Limb (tissue), 2 donors: ENCODE measurements around the gene DBNDD1.
"Not testable (repeated sequence)": the region's sequence is repeated elsewhere in the genome, so short reads cannot be mapped to it uniquely, and the experiment has no call there.

Experiments
- DNase-seq, 2 donors: peaks; one replicate each; pipeline ENCODE4 v3.0.0-alpha.2; 2016; ENCODE audit errors: extremely low spot score in 2 of 2

The DBNDD1 gene

GRCh38 chr16:89993971-89994370 lies 25.3 kb downstream of the DBNDD1 start:
- no peak for DNase-seq

DNA sequence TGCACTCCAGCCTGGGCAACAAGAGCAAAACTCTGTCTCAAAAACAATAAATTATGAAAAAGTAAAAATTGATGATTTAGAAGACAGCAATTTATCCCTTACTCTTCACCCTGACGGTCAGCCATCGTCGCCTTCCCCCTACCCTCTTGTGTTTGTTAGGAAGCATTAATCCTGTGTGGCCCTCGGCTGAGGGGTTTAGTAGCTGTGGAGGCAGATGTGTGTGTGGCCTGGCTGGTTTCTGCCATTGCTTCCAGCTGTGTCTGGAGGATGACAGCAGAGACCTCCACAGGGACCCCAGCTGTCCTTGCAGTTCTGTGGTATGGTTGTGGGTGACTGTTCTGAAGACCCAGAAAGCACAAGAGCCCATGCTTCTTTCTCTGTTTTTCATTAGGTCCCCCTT lies 25.9 kb downstream of the DBNDD1 start:
- DNase-seq, result no peak

DNA sequence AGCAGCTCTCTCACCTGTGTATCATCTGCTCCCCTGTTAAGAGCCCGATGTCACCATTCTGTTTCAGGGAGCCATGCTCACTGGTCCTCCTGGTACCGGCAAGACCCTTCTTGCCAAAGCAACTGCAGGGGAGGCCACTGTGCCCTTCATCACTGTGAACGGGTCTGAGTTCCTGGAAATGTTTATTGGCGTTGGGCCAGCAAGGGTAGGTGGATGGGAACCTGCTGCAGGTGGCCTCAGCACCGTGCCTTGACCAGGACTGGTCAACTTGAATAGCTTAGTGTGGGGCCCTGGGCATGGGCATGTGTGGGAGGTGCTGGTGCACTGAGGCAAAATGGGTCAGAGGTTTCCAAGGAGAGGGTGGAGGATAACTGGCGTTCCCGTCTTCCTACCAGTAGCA lies 28.5 kb downstream of the DBNDD1 start:
- no peak for DNase-seq

DNA sequence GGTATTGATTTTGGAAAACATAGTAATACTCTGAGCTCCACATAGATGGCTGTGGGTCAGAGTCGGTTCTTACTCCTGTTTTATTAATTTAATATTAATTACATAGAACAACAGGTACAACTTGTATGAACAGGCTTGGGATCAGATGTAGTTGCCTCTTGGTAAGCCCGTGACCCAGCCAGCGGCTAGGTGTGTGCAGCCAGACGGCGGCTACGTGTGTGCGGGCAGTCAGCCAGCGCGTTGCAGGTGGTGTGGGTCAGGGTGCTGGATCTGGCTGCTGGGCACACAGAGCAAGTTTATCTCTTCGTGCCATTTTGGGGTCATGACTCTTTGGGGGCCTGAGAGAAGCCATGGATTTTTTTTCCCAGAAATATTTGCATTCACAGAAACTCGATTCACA lies 30.3 kb downstream of the DBNDD1 start:
- no peak for DNase-seq

DNA sequence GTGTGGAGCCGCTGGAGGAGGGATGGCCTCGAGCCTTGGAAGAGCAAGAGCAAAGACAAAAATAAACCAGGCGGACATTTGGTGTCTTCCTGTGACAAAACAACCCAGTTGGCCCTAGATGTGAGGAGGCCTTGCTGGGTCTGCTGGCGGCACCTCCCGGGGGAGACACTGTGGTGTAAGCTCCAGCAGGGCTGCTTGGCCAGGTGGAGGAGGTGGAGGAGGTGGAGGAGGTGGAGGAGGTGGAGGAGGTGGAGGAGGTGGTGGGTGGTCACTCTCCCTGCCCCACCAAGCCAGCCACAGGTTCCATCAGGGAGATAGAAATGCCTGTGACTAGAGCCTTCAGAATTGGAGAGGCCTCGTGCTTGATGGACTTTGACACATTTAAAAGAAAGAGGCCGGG lies 32.1 kb downstream of the DBNDD1 start:
- no peak for DNase-seq

GRCh38 chr16:89986600-89986999 lies 32.7 kb downstream of the DBNDD1 start:
- DNase-seq, result no peak

DNA sequence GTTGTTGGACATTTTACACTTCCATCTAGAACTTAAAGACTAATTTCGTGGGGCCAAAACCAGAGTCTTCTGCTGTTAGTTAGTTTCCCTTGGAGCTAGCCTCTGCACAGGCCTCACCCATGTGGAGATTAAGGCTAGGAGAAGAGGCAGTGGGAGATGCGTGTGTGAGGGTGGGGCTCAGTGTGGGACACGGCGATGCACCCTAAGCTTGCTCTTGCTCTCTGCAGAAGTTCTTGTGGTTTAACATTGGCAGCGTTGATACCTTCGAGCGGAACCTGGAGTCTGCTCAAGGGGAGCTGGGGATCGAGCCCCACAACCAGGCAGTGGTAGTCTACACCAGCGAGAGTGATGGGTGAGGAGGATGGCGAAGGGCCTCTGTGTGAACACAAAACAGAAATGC lies 34.0 kb downstream of the DBNDD1 start:
- DNase-seq, result no peak

DNA sequence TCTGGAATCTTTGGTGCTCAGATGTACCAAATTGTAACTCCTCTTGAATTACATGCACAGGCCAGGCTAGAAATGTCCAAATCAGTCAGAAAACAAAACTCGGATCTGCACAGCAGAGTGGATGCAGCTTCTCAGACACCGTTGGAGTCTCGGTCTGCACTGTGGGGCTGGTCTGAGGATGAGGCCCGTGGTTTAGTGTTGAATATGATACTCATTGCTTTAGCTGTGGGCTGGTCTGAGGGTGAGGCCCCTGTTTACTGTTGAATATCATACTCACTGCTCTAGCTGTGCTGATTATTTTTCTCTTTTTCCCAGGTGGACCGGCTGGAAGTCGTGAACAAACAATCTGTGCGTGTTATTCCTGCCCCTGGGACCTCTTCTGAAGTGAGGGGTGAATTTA lies 35.0 kb downstream of the DBNDD1 start:
- DNase-seq, result no peak

DNA sequence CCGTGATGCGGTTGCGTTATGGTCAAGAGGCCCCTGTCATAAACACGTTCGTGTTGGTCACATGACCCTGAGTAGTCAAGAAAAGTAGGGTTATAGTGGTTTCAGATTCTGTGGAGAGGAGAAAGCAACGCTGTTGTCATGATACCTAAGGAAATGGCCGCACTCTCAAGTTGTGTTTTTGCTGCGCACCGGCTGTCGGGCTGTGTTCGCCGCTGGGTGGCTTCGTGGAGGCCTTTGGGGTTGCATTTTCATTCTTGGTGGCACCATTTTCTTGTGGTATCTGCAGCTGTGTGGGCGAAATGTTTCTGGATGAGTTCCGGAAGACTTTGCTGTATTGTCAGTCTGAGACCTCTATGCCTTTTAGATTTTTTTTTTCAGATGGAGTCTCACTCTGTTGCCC lies 35.7 kb downstream of the DBNDD1 start:
- DNase-seq, result no peak

GRCh38 chr16:89982318-89982717 lies 36.9 kb downstream of the DBNDD1 start:
- DNase-seq, result no peak

DNA sequence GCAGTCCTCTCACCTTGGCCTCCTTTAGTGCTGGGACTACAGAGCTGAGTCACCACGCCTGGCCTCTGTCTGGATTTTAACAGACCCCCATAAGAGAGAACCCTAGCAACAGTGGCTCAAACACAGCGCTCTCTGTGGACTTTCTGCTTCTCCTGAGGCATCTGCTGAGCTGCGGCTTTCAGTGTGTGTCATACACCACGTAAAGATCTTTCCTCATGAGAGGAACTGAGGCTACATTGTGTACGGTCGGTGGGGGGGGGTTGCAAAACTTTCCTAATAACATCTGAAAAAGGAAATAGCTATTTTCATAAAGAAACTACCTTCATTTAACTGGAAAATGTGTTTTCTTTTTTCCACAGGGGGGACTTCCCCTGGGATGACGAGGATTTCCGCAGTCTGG lies 37.8 kb downstream of the DBNDD1 start:
- DNase-seq, result no peak

DNA sequence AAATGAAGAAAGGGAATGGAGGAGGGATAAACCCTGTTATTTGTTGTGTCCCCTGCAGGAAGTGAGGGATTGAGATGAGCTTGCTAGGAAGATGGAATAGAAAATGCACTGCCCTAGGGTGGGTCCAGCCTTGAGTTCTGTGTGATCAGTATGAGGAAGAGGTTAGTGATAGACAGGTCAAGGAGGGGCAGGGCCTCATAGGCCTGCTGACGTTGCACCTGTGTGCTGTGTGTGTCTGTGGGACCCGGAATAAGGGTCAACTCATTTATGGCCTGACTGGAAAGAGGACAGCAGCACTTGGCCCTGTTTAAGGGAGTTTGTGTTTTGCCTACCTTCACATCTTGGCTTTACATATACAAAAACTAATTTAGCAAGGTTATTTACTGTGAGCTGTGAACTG lies 44.4 kb downstream of the DBNDD1 start:
- DNase-seq, result no peak

GRCh38 chr16:89973654-89974335 lies 45.5 kb downstream of the DBNDD1 start:
- no peak for DNase-seq

DNA sequence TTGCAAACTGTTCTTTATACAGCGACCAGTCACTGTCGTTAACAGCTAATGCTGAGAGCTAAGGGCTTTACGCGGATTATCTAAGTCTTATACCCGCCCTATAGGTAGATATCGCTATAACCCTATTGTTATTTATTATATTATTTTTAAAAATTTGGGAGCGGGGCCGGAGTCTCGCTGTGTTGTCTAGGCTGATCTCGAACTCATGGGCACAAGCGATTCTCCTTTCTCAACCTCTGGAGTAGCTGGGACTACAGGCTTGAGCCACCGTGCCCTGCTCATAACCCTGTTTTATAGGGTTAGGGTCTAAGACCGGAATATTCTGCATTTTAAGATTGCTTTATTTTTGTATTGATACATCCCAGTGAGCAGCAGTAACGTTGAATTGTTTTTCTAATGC lies 46.0 kb downstream of the DBNDD1 start:
- no peak for DNase-seq

DNA sequence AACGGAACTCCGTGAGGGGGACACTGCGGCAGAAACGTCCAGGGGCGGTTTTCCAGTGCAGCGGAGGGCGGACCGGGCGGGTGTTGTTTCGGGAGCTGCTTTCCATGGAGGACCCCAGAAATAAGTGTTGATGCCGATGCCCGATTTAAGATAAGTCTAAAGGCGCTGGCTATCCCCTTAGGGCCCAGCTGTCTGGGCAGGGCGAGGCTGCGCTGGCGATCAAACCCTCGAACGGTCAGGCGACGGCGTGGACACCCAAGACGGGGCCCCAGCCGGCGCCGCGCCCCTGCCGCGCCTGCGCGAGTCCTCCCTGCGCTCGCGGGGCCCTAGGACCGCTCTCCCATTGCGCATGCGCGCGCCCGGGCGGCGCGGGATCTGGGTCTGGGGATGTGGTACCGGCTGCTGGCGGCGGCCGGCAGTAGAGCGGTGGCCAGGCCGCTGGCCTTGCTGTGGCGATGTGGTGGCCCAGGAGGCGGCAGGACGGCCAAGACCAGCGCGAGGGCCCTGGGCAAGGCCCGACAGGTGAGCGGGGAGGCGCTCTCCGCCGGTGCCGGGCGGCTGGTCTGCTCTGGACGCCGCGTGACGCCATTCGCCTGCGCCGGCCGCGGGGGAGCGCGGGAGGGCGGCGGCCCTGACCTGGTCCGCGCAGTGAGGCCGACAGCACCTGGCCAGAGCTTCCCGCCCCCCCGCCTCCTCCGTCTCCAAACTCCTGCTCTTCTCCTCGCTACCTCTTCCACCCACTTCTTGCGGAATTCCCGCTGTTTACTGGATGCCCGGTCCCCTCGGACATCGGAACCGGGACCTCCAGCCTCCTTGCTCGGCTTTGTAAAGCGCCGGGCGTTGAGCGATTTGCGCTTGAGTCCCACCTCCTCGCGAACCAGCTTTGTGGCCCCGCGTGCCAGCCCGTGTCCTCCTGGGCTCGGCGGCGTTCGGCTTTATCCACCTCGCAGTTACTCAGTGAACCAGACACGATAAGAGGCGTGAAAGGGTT lies 46.7 kb downstream of the DBNDD1 start:
- DNase-seq, result peak; percentile 95 to 96

DNA sequence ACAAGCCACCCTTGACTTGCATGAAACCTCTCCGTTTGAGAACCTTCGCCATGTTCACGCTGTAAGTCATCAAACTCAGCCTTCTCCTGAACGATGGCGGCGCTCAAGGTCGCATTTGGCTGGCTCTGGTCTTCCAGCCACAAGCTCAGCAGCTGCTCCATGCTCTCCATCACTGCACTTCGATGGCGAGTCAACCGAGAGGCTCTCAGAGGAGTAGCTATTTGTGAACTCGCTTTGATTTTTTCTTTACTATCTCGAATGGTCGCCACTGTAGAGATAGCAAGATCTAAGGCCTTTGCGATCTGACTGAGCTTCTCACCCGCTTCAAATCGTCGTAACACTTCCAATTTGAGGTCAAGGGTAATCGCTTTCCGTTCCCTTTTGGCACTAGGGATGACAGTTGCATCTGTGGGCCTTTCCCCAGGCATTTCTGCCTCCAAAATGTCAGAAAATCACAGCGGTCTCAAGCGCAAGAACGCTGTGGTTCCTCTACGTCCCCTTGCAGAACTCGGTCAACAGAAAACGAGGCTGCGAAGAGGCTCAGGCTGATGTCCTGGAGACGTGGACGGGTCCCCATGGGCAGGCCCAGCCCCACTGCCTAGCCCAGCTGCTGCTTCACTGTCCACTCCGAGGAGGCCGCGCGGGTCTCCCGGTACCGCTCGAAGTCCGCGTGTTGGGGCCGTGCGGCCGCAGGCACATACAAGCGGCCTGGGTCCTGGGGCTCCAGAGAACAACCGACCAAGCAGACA lies 47.6 kb downstream of the DBNDD1 start:
- no peak for DNase-seq

DNA sequence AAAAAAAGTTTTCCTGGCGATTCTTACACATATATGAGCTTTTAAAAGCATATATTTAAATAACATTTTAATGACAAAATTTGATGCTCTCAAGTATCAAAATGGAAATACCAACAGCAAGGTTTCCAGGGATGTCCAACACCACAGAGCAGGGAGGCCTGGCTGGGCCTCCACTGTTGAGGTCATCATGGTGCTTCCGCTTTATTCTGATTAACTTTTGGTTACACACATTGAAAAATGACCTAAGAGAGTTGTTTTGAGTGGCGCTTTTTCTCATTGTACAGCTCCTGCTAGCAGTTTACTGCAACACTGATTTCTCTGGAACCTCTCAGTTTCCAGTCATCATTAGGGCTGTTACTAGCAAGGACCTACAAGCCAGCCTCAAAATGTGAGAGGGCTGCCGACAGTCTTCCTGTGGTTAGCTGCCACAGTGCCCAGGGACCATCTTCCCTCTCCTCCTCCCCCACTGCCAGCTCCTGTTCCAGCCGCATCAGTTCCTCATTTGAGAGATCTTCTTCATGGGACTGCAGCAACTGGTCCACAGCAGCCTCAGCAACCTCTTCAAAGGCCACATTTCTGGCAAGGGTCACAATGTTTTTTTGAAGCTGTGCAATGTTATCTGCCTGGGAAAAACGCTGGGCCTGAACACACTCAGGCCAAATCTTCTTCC lies 49.4 kb downstream of the DBNDD1 start:
- no peak for DNase-seq

DNA sequence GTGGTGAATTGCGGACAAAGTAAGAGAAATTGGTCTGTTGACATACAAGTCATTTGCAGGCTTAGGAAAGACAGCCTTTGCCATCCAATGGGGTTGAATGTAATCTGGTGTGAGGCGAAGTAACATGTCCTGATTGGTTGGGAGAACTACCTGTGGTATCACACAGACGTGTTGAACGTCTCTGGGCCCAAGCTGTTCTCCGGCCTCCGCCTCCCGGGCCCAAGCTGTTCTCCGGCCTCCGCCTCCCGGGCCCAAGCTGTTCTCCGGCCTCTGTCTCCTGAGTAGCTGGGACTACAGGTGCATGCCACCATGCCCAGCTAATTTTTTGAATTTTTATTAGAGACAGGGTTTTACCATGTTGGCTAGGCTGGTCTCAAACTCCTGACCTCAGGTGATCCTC lies 51.2 kb downstream of the DBNDD1 start:
- DNase-seq, result not testable (repeated sequence)

- DNase-seq, result not testable (repeated sequence)
Observed at GRCh38 chr16:89967436-89967835, 51.8 kb downstream of the DBNDD1 start.

DNA sequence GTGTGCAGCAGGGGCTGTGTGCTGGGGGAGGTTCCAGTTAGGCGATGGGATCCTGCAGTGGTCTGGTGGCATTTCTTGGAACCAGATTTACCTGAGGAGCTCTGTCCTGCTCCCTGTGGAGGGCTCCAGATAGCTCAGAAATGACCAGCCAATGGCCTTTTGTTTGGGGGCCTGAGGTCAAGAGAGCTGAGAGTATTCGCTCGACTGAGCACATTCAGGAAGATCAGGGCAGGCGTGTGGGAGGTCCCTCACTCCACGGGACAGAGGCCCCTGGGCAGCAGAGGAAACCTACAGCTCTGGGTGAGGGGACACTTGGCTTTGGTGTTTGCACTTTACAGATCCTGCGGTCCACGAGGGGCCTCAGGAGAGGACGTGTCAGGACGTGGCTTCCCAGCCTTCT lies 52.5 kb downstream of the DBNDD1 start:
- DNase-seq, result no peak

DNA sequence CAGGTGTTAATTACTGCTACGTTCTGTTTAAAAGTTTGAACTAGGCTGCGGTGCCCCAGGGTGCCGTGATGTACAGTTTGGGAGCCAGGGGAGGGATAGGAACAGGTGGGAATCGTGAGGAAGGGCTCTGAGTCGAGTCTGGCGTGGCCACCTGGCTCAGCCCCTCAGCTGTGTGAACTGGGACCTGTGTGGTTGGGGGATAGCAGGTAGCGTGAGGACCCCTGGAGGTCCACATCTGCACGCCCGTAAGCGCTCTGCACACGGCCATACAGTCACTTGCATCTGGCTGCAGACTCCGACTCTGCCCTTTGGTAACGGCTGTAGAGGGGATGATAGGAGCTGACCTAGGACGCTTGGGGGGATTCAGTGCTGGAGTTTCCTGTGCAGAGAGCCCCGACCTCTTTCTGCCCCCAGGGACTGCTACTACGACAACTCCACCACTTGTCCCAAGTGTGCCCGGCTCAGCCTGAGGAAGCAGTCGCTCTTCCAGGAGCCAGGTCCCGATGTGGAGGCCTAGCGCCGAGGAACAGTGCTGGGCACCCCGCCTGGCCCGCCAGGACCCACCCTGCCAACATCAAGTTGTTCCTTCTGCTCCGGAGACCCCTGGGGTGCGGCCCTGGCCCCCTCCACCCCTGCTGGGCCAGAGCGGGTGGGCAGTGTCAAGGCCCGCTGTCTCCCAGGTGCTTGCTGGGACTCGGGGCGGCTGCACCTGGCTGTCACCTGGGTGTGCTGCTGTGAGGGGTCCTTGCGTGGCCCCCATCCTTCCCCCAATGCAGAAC lies 53.6 kb downstream of the DBNDD1 start:
- no peak for DNase-seq
